HG02678 (cell line): ENCODE results near the gene HS3ST4.

Experiments used
- ATAC-seq: cut with Tn5 transposase; IDR thresholded peaks from one replicate; pipeline ENCODE4 v1.9.1; 2021; ENCODE audit warnings: mild to moderate bottlenecking, moderate library complexity; ENCODE audit not compliant: unreplicated experiment

Gene HS3ST4

GRCh38 chr16:25888868-25889267 lies 197.1 kb downstream of the HS3ST4 start:
- ATAC-seq: no peak

GRCh38 chr16:25893332-25893731 lies 201.6 kb downstream of the HS3ST4 start:
- no peak for ATAC-seq

- ATAC-seq: no peak
These were observed 202.3 kb downstream of the HS3ST4 start for GRCh38 chr16:25894093-25894492.

- ATAC-seq: no peak
These were observed 203.6 kb downstream of the HS3ST4 start for GRCh38 chr16:25895380-25895779.

GRCh38 chr16:25896411-25896810 lies 204.7 kb downstream of the HS3ST4 start:
- no peak for ATAC-seq

GRCh38 chr16:25897702-25898101 lies 205.9 kb downstream of the HS3ST4 start:
- ATAC-seq: no peak

- no peak for ATAC-seq
These were observed 214.1 kb downstream of the HS3ST4 start for GRCh38 chr16:25905810-25906209.

GRCh38 chr16:25910971-25911370 lies 219.2 kb downstream of the HS3ST4 start:
- ATAC-seq: no peak

- no peak for ATAC-seq
These were observed 220.6 kb downstream of the HS3ST4 start for GRCh38 chr16:25912321-25912720.

GRCh38 chr16:25914357-25914962 lies 222.7 kb downstream of the HS3ST4 start:
- no peak for ATAC-seq

GRCh38 chr16:25916037-25916436 lies 224.3 kb downstream of the HS3ST4 start:
- ATAC-seq: no peak

GRCh38 chr16:25922438-25922837 lies 230.7 kb downstream of the HS3ST4 start:
- ATAC-seq: no peak

GRCh38 chr16:25925421-25925820 lies 233.7 kb downstream of the HS3ST4 start:
- no peak for ATAC-seq

GRCh38 chr16:25931473-25932035 lies 239.8 kb downstream of the HS3ST4 start:
- no peak for ATAC-seq

- no peak for ATAC-seq
These were observed 250.2 kb downstream of the HS3ST4 start for GRCh38 chr16:25941800-25942499.

GRCh38 chr16:25950586-25951281 lies 259.0 kb downstream of the HS3ST4 start:
- no peak for ATAC-seq

- ATAC-seq: no peak
These were observed 260.2 kb downstream of the HS3ST4 start for GRCh38 chr16:25951999-25952398.

- no peak for ATAC-seq
These were observed 261.2 kb downstream of the HS3ST4 start for GRCh38 chr16:25952983-25953382.

GRCh38 chr16:25957707-25958106 lies 265.9 kb downstream of the HS3ST4 start:
- ATAC-seq: no peak

GRCh38 chr16:25959221-25959620 lies 267.5 kb downstream of the HS3ST4 start:
- ATAC-seq: no peak

- ATAC-seq: peak; percentile 92
These were observed 274.7 kb downstream of the HS3ST4 start for GRCh38 chr16:25966172-25967097.
